ENCODE results near the gene AGO3. TPM values are rescaled to one million over a fixed set of nuclear protein-coding genes. Genes with fewer than 3 reads are reported as not detected.

AGO3 gene
- total and polyA plus RNA-seq, 7 donors, result 0.60 to 27.4 (median 18.5) TPM

- H3K36me3 ChIP-seq, result peaks cover 0 to under 1% (median 0%) of the 10 kb centered on the region in 4 donors
- H3K27me3 ChIP-seq, result no peaks in the 10 kb centered on the region
- H3K4me1 ChIP-seq, result peaks cover 0 to 15% (median 10%) of the 10 kb centered on the region in 4 donors
- no peak for TF ChIP-seq EP300 (IDR thresholded peaks at IDR 0.05)
- TF ChIP-seq POLR2AphosphoS5 (IDR thresholded peaks at IDR 0.05), result no peak
- TF ChIP-seq CTCF (IDR thresholded peaks at IDR 0.05), result no peak
- TF ChIP-seq POLR2A (IDR thresholded peaks at IDR 0.05), result no peak
- H3K27ac ChIP-seq, result no peak overlapping the region
- no peak overlapping the region for H3K4me3 ChIP-seq
- no peak for DNase-seq
- intact Hi-C loops (cut with DNase I), result no loop called here
- 97 to 99% methylated on average over 5 of the region's 5 CpGs for WGBS, 2 donors
- H3K9me3 ChIP-seq, result no peaks in the 10 kb centered on the region
Measured at GRCh38 chr1:36101546-36101945, 170.6 kb downstream of the AGO3 start.

DNA sequence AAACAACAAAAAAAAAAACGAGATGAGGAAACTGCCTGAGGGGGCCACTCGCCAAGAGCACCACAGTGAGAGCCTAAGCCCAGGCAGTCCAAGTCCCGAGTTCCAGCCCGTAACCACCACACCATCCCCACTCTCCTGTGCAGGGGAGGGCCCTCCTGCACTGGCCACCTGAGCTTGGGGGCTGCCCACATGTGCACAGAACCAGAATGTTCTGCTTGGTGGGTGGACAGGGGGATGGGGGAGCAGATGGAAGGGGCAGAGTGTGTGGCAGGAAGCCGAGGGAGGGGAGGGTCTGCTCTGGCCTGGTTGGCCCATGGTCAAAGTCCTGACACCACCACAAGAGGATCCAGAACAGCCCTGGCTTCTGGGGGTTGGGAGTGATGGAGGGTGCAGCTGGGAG is 175.4 kb downstream of the AGO3 start:
- peak overlapping the region in 1 of 4 donors; percentile 51 for H3K27ac ChIP-seq
- intact Hi-C loops (cut with DNase I), result no loop called here
- TF ChIP-seq POLR2A (IDR thresholded peaks at IDR 0.05), result no peak

GRCh38 chr1:36107394-36107793 is 176.5 kb downstream of the AGO3 start:
- peak overlapping the region in 1 of 4 donors; percentile 31 for H3K27ac ChIP-seq

More for the DNA sequence above, 175.4 kb downstream of the AGO3 start:
- DNase-seq, result no peak
- H3K36me3 ChIP-seq, result no peaks in the 10 kb centered on the region
- 43 to 46% methylated on average over 5 of the region's 5 CpGs for WGBS, 2 donors
- no peak overlapping the region for H3K4me3 ChIP-seq
- peaks cover 0 to 12% (median 5%) of the 10 kb centered on the region in 4 donors for H3K4me1 ChIP-seq
- no peaks in the 10 kb centered on the region for H3K9me3 ChIP-seq
- no peaks in the 10 kb centered on the region for H3K27me3 ChIP-seq

DNA sequence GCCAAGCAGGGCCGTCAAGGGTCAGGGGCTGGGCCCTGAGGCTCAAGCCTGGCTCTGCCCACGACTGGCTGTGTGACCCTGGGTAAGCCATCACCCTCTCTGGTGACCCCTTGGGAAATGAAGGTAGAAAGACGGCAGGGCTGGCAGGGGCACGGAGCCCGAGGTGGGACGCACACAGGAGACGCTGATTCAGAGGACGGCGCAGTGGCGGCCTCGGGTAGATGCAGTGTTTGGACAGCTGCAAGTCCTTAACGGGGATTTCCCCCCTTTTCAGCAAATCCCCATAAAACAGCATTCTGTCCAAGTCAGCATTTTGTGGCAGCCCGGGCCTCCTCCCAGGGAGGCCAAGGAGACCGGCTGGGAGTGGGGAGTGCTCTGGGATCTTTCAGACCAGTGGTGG is 177.4 kb downstream of the AGO3 start:
- intact Hi-C loops (cut with DNase I), result no loop called here
- Histone ChIP-seq H3K9me3 (no peaks in the 10 kb centered on the region), H3K4me1 (peaks cover 0 to 12% (median 5%) of the 10 kb centered on the region in 4 donors), H3K27me3 (no peaks in the 10 kb centered on the region), H3K27ac (no peak overlapping the region), H3K4me3 (no peak overlapping the region), H3K36me3 (no peaks in the 10 kb centered on the region)
- no peak for DNase-seq
- no peak for TF ChIP-seq POLR2A (IDR thresholded peaks at IDR 0.05)
- no peak for TF ChIP-seq CTCF (IDR thresholded peaks at IDR 0.05)
- TF ChIP-seq EP300 (IDR thresholded peaks at IDR 0.05), result no peak
- TF ChIP-seq POLR2AphosphoS5 (IDR thresholded peaks at IDR 0.05), result no peak
- WGBS, 2 donors, result 62 to 79% methylated on average over 14 of the region's 14 CpGs

More at GRCh38 chr1:36107394-36107793, 176.5 kb downstream of the AGO3 start:
- no peak for DNase-seq
- no peaks in the 10 kb centered on the region for H3K27me3 ChIP-seq
- H3K4me3 ChIP-seq, result no peak overlapping the region
- H3K9me3 ChIP-seq, result no peaks in the 10 kb centered on the region
- intact Hi-C loops (cut with DNase I), result no loop called here
- TF ChIP-seq POLR2AphosphoS5 (IDR thresholded peaks at IDR 0.05), result no peak
- TF ChIP-seq CTCF (IDR thresholded peaks at IDR 0.05), result no peak
- TF ChIP-seq EP300 (IDR thresholded peaks at IDR 0.05), result no peak
- no peak for TF ChIP-seq POLR2A (IDR thresholded peaks at IDR 0.05)
- 86 to 94% methylated on average over 9 of the region's 9 CpGs for WGBS, 2 donors
- peaks cover 0 to 12% (median 5%) of the 10 kb centered on the region in 4 donors for H3K4me1 ChIP-seq
- no peaks in the 10 kb centered on the region for H3K36me3 ChIP-seq

- H3K4me1 ChIP-seq, result peaks cover 0 to 12% (median 5%) of the 10 kb centered on the region in 4 donors
- no peak for DNase-seq
- no peak for TF ChIP-seq POLR2A (IDR thresholded peaks at IDR 0.05)
- no peak for TF ChIP-seq POLR2AphosphoS5 (IDR thresholded peaks at IDR 0.05)
- TF ChIP-seq CTCF (IDR thresholded peaks at IDR 0.05), result no peak
- TF ChIP-seq EP300 (IDR thresholded peaks at IDR 0.05), result no peak
- H3K36me3 ChIP-seq, result no peaks in the 10 kb centered on the region
- 63 to 79% methylated on average over 11 of the region's 11 CpGs for WGBS, 2 donors
- no peaks in the 10 kb centered on the region for H3K27me3 ChIP-seq
- no peak overlapping the region for H3K4me3 ChIP-seq
- no peaks in the 10 kb centered on the region for H3K9me3 ChIP-seq
- no peak overlapping the region for H3K27ac ChIP-seq
- intact Hi-C loops (cut with DNase I), result no loop called here
Measured at GRCh38 chr1:36109041-36109679, 178.3 kb downstream of the AGO3 start.
